Body of pancreas (tissue), 4 donors: ENCODE measurements around the gene EIF1AD.

Source experiments
- CTCF ChIP-seq, 7 experiments: fragments of 450-650 bp in 4 of 7; fragments of 200-600 bp in 3 of 7; sonication (generic) in 3 of 7; IDR thresholded peaks; one replicate each; pipeline ENCODE4 v1.5.1; 2016 to 2019; ENCODE audit warnings: antibody characterized with exemption in 7 of 7
- POLR2A ChIP-seq, 3 donors: fragments of 450-650 bp; IDR thresholded peaks; one replicate each; pipeline ENCODE4 v1.6.1; 2016; ENCODE audit warnings: antibody characterized with exemption in 3 of 3, mild to moderate bottlenecking in 2 of 3

- TF ChIP-seq CTCF (IDR thresholded peaks at IDR 0.05), result no peak
- TF ChIP-seq POLR2A (IDR thresholded peaks at IDR 0.05), result no peak
Observed at GRCh38 chr11:66016793-66017177, 14.8 kb upstream of the EIF1AD start.
